Suprapubic skin (tissue), 4 donors: ENCODE measurements around the gene EOMES. TPM values are rescaled to one million over a fixed set of nuclear protein-coding genes. Genes with fewer than 3 reads are reported as not detected.

ENCODE experiments used
- DNase-seq, 2 donors: peaks; one replicate each; pipeline ENCODE4 v3.0.0-alpha.2; 2019; ENCODE audit warnings: low spot score in 2 of 2
- H3K27ac ChIP-seq: fragments of 200-600 bp; sonication (generic); one replicate; pipeline ENCODE4 v1.5.1; 2019
- H3K27me3 ChIP-seq: fragments of 200-600 bp; sonication (generic); one replicate; pipeline ENCODE4 v1.5.1; 2019
- H3K36me3 ChIP-seq: fragments of 200-600 bp; sonication (generic); one replicate; pipeline ENCODE4 v1.5.1; 2019
- H3K4me1 ChIP-seq: fragments of 200-600 bp; sonication (generic); one replicate; pipeline ENCODE4 v1.5.1; 2019
- H3K4me3 ChIP-seq: fragments of 200-600 bp; sonication (generic); one replicate; pipeline ENCODE4 v1.5.1; 2019; ENCODE audit warnings: mild to moderate bottlenecking
- H3K9me3 ChIP-seq: fragments of 200-600 bp; sonication (generic); one replicate; pipeline ENCODE4 v1.5.1; 2019
- EP300 ChIP-seq: sonication (generic); formaldehyde crosslinking; IDR thresholded peaks from one replicate; pipeline ENCODE4 v1.6.1; 2017; ENCODE audit warnings: antibody characterized with exemption
- POLR2A ChIP-seq, 2 donors: fragments of 450-650 bp; IDR thresholded peaks; one replicate each; pipeline ENCODE4 v1.6.1; 2017; ENCODE audit warnings: antibody characterized with exemption in 2 of 2, mild to moderate bottlenecking in 2 of 2, moderate library complexity in 2 of 2
- POLR2AphosphoS5 ChIP-seq, 3 donors: sonication (generic); formaldehyde crosslinking; IDR thresholded peaks; one replicate each; pipeline ENCODE4 v1.6.1; 2017; ENCODE audit warnings: antibody characterized with exemption in 3 of 3
- WGBS: methylation state at CpG from one replicate; pipeline ENCODE4 v1.1.5; 2018; 5-methylcytosine and 5-hydroxymethylcytosine counted together
- total RNA-seq, 4 donors: library from RNA; depleted of rRNA; stranded (reverse); fragments of >200 nt; gene quantifications; one replicate each; pipeline ENCODE4 v1.1.0, GENCODE V29; 2016
- TF ChIP-seq, protein P1 (sequence below), 2 donors: fragments of 200-600 bp in 1 of 2; fragments of 450-650 bp in 1 of 2; sonication (generic) in 1 of 2; IDR thresholded peaks; one replicate each; pipeline ENCODE4 v1.5.1; 2016 to 2019; ENCODE audit warnings: antibody characterized with exemption in 2 of 2, mild to moderate bottlenecking in 1 of 2, moderate library complexity in 1 of 2

EOMES gene
- total RNA-seq, 4 donors from 2014 or later, result not detected

DNA sequence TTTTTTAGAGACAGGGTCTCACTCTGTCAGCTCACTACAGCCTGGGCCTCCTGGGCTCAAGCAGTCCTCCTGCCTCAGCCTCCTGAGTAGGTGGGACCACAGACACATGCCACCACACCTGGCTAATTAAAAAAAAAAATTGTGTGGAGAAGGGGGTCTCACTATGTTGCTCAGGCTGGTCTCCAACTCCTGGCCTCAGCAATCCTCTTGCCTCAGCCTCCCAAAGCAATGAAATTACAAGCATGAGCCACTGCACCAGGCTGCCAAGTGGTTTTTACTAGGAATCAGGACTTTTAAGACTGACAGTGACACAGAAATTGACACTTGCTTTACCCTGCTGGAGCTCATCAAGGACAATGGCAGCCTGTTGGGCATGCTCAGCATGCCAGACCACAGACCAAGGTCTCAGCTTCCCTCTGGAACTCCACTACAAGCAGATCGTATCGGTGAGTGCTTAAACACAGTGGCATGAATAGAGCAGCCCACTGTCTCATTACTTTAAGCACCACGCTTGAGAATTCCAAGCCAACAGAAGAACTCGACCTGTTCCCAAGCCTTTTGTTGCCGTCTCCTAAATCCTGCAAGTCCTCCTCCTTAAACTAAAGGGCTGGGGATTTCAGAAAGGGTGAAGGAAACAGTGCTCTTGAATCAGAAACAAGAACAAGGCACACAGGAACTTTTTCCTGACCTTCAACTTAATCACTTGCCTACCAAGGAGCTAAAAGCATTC is 41.4 kb downstream of the EOMES start:
- Histone ChIP-seq H3K36me3 (no peaks in the 10 kb centered on the region), H3K27me3 (no peaks in the 10 kb centered on the region), H3K4me3 (no peak overlapping the region), H3K4me1 (peaks cover 28% of the 10 kb centered on the region), H3K9me3 (no peaks in the 10 kb centered on the region), H3K27ac (peak overlapping the region; percentile 56)
- no peak for TF ChIP-seq POLR2AphosphoS5 (IDR thresholded peaks at IDR 0.05)
- no peak for TF ChIP-seq EP300
- no peak for TF ChIP-seq POLR2A (IDR thresholded peaks at IDR 0.05)
- TF ChIP-seq, protein P1, sequence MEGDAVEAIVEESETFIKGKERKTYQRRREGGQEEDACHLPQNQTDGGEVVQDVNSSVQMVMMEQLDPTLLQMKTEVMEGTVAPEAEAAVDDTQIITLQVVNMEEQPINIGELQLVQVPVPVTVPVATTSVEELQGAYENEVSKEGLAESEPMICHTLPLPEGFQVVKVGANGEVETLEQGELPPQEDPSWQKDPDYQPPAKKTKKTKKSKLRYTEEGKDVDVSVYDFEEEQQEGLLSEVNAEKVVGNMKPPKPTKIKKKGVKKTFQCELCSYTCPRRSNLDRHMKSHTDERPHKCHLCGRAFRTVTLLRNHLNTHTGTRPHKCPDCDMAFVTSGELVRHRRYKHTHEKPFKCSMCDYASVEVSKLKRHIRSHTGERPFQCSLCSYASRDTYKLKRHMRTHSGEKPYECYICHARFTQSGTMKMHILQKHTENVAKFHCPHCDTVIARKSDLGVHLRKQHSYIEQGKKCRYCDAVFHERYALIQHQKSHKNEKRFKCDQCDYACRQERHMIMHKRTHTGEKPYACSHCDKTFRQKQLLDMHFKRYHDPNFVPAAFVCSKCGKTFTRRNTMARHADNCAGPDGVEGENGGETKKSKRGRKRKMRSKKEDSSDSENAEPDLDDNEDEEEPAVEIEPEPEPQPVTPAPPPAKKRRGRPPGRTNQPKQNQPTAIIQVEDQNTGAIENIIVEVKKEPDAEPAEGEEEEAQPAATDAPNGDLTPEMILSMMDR (IDR thresholded peaks at IDR 0.05), result no peak
- 63% methylated on average over 5 of the region's 5 CpGs for WGBS
- no peak for DNase-seq

DNA sequence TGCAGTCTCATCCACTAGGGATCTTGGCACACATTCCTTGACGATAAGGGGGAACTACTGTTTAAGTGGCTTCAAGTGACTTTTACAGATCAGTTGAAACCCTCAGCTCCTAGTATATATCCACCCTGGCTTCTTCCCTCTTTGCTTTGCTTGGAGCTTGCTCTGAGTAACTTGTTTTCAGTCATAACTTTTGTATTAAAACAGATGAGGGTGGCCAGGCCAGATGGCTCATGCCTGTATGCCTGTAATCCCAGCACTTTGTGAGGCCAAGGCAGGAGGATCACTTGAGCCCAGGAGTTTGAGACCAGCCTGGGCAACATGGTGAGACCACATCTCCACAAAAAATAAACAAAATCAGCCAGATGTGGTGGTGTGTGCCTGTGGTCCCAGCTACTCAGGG is 42.4 kb downstream of the EOMES start:
- H3K27me3 ChIP-seq, result no peaks in the 10 kb centered on the region
- WGBS, result 83% methylated on average over 1 of the region's 1 CpG
- TF ChIP-seq EP300 (no peak), POLR2A (IDR thresholded peaks at IDR 0.05) (no peak), POLR2AphosphoS5 (IDR thresholded peaks at IDR 0.05) (no peak)
- TF ChIP-seq, protein P1 (IDR thresholded peaks at IDR 0.05), result no peak
- no peaks in the 10 kb centered on the region for H3K36me3 ChIP-seq
- peak overlapping the region; percentile 56 for H3K27ac ChIP-seq
- no peak overlapping the region for H3K4me3 ChIP-seq
- no peaks in the 10 kb centered on the region for H3K9me3 ChIP-seq
- peaks cover 32% of the 10 kb centered on the region for H3K4me1 ChIP-seq
- no peak for DNase-seq

DNA sequence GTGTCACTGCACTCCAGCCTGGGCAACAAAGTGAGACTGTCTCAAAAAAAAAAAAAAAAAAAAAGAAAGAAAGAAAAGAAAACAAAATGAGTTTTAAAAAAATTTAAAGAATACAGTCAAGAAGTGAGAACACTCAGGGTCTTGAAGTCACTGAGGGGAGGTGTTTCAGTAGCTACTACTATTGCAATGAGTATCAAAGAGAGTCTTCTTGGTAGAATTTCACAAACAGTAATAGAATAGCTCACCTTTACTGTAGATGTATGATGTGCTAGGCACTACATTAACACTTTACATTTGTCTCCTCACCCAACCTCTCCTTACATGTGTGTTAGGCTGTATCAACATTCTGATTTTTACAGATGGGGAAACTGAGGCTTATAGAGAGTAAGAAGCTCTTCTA is 43.9 kb downstream of the EOMES start:
- TF ChIP-seq EP300 (no peak), POLR2AphosphoS5 (IDR thresholded peaks at IDR 0.05) (no peak), POLR2A (IDR thresholded peaks at IDR 0.05) (no peak)
- TF ChIP-seq, protein P1 (IDR thresholded peaks at IDR 0.05), result no peak
- H3K27me3 ChIP-seq, result no peaks in the 10 kb centered on the region
- no peak overlapping the region for H3K4me3 ChIP-seq
- H3K36me3 ChIP-seq, result no peaks in the 10 kb centered on the region
- no peak overlapping the region for H3K27ac ChIP-seq
- no peaks in the 10 kb centered on the region for H3K9me3 ChIP-seq
- peaks cover 32% of the 10 kb centered on the region for H3K4me1 ChIP-seq
- DNase-seq, result no peak

DNA sequence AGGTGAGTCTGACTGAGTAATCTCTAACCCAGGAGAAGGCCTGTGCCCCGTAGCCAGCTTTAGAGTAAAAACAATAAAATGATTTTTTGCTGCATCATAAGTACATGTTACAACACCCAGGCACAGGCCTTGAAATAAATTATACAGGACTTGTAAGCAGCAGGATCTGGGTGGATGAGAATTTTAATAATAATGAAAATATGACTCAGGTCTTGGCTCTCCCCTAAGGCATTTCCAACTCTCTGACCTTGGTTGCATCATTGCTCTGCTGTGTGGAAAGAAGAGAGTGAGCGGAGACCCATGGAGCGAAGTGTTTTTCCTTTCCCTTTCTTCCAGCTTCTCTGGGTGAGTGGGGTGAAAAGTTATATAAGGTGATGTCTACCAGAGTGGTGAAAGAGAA is 44.6 kb downstream of the EOMES start:
- peak in 2 of 3 donors; percentile 58 to 81 for TF ChIP-seq POLR2AphosphoS5 (IDR thresholded peaks at IDR 0.05)
- TF ChIP-seq, protein P1 (IDR thresholded peaks at IDR 0.05), result no peak
- no peak overlapping the region for H3K4me3 ChIP-seq
- 41% methylated on average over 3 of the region's 3 CpGs for WGBS
- no peak overlapping the region for H3K27ac ChIP-seq
- H3K9me3 ChIP-seq, result no peaks in the 10 kb centered on the region
- H3K36me3 ChIP-seq, result no peaks in the 10 kb centered on the region
- DNase-seq, result no peak
- no peaks in the 10 kb centered on the region for H3K27me3 ChIP-seq
- peaks cover 32% of the 10 kb centered on the region for H3K4me1 ChIP-seq

DNA sequence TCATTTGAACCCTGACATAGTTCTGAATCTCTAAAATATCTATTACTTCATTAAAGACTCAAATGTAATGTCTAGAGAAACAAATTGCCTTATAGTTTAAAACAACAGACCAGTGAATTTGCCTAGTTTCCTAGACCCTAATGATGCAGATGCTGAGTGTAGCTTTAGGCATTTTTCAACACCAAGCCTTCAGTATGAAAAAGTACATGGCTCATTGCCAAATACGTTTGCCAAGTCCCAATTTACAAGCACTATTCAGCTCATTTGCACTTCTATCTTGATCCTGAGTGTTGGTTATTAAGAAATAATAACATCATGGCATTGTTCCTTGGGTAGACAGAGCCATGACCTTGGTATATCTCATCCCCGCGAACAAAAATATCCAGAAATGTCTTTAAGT is 46.8 kb downstream of the EOMES start:
- WGBS, result 32% methylated on average over 3 of the region's 3 CpGs
- no peak overlapping the region for H3K4me3 ChIP-seq

More for the DNA sequence above, 46.8 kb downstream of the EOMES start:
- no peaks in the 10 kb centered on the region for H3K9me3 ChIP-seq
- no peak for DNase-seq
- no peak overlapping the region for H3K27ac ChIP-seq
- H3K4me1 ChIP-seq, result peaks cover 19% of the 10 kb centered on the region
- no peaks in the 10 kb centered on the region for H3K27me3 ChIP-seq
- TF ChIP-seq EP300, result no peak
- TF ChIP-seq POLR2AphosphoS5 (IDR thresholded peaks at IDR 0.05), result no peak
- no peak for TF ChIP-seq POLR2A (IDR thresholded peaks at IDR 0.05)
- TF ChIP-seq, protein P1 (IDR thresholded peaks at IDR 0.05), result no peak
- H3K36me3 ChIP-seq, result no peaks in the 10 kb centered on the region
